Amygdala (tissue), 56 donors: ENCODE data around the gene NUCB1.
A peak's percentile ranks its signal among the peaks of the same experiment; 100 is the strongest.
"Not testable (repeated sequence)": the region's sequence is repeated elsewhere in the genome, so short reads cannot be mapped to it uniquely, and the experiment has no call there.

Experiments used
- DNase-seq, 56 donors: peaks; one replicate each; lab custom pipeline; 2025; lab: John Stamatoyannopoulos, UW

The NUCB1 gene

DNA sequence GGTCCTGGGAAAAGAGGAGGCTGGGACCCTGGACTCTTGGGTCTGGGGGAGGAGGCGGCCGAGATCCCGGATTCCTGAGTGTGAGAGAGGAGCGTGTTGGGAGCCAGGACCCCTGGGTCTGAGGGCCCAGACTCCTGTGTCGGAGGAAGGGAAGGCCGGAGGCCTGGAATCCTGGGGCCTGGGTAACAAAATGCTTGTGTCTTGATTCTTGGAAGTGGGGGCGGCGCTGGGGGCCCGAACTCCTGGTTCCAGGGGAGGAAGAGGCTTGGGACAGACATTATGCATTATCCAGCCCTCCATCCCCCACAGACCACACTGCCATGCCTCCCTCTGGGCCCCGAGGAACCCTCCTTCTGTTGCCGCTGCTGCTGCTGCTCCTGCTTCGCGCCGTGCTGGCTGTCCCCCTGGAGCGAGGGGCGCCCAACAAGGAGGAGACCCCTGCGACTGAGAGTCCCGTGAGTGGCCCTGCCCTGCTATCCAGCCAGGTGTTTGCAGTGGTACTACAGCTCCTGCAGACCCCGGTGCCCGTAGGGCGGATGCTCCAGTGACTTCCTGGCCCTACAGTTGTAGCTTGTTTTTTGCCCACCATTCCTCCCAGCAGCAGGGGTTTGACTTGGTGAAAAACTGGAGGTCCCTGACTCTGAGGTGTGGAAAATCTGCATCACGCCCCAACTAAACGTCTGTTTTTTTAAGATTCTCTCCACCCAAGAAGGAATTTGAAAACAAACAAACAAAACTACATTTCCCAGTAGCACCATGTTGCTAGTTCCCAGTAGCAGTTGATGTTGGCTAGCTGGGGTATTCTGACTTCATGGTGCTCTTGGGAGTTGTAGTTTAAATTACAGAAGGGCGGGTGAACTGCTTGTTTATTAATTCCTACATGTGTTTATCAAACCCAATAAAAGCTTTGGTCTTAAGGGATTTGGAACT lies 630 bp downstream of the NUCB1 start:
- DNase-seq = peak in 8 of 56 donors; percentile 8 to 51 (median 24)

DNA sequence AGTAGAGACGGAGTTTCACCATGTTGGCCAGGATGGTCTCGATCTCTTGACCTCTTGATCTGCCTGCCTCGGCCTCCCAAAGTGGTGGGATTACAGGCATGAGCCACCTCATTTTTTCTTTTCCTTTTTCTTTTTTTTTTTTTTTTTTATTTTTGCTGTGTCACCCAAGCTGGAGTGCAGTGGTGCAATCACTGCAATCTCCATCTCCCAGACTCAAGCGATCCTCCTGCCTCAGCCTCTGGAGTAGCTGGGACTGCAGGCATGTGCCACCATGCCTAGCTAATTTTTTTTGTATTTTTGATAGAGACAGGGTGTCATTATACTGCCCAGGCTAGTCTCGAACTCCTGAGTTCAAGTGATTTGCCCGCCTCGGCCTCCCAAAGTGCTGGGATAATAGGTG lies 2.2 kb downstream of the NUCB1 start:
- DNase-seq = not testable (repeated sequence)

DNA sequence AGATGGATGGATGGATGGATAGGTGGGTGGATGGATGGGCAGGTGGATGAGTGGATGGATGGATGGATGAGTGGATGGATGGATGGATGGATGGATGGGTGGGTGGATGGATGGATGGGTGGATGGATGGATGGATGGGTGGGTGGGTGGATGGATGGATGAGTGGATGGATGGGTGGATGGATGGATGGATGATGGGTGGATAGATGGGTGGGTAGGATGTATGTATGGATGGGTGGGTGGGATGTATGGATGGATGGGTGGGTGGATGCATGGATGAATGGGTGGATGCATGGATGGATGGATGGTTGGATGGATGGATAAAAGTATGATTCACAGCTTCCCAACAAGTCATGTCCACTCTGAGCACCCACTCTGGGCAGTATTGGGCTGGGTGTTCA lies 3.7 kb downstream of the NUCB1 start:
- DNase-seq = not testable (repeated sequence)

DNA sequence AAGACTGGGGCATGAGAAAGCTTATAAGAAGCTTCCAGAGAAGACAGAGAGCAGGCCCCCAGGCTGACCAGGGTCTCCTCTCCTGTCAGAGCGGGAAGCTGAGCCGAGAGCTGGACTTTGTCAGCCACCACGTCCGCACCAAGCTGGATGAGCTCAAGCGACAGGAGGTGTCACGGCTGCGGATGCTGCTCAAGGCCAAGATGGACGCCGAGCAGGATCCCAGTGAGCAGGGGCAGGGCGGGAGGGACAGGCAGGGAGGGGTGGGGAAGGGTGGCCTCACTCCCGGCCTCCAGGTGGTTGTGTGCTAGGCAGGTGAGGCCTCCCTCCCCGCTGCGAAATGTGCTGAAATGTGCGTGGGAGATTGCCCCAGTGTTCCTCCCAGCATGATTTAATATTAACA lies 5.6 kb downstream of the NUCB1 start:
- no peak for DNase-seq

DNA sequence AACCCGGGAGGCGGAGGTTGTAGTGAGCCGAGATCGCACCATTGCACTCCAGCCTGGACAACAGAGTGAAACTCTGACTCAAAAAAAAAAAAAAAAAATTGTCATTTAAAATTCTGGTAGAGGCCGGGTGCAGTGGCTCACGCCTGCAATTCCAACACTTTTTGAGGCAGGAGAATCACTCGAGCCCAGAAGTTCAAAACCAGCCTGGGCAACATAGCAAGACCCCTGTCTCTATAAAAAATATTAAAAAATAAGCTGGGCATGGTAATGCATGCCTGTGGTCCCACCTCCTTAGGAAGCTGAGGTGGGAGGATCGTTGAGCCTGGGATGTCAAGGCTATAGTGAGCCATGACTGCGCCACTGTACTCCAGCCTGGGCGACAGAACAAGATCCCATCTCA lies 6.2 kb downstream of the NUCB1 start:
- DNase-seq = no peak

DNA sequence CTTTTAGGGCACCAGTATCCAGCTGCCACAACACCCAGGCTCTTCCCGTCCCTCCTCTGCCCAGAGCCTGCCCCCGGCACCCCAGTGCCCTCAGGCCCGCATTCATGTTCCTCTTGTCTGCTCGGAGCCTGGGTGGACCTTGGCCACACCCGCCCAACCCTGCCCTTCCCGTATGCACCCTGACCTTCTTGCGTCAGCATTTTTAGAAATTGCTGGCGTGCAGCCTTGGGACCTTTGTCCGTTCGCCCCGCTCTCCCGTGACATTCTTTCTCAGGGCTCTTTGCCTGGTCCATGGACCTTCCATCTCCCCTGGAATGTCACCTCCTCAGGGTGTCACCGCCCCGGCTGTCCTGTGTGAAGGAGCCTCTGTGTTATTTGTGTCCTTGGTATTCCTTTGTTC lies 7.6 kb downstream of the NUCB1 start:
- no peak for DNase-seq

DNA sequence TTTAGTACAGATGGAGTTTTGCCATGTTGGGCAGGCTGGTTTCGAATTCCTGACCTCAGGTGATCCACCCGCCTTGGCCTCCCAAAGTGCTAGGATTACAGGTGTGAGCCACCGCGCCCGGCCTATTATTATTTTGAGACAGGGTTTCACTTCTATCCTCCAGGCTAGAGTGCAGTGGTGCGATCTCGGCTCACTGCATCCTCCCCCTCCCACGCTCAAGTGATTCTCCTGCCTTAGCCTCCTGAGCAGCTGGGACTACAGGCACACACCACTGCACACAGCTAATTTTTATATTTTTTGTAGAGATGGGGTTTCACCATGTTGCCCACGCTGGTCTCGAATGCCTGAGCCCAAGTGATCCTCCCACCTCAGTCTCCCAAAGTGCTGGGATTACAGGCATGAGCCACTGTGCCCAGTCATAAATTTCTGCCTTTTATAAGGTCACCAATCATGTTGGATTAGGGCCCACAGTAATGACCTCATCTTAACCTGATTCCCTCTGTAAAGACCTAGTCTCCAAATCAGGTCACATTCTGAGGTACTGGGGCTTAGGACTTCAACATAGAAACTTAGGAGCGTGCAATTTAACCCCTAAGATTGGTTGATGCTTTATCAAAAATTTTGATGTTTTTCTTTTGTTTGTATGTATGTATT lies 9.4 kb downstream of the NUCB1 start:
- DNase-seq = not testable (repeated sequence)

DNA sequence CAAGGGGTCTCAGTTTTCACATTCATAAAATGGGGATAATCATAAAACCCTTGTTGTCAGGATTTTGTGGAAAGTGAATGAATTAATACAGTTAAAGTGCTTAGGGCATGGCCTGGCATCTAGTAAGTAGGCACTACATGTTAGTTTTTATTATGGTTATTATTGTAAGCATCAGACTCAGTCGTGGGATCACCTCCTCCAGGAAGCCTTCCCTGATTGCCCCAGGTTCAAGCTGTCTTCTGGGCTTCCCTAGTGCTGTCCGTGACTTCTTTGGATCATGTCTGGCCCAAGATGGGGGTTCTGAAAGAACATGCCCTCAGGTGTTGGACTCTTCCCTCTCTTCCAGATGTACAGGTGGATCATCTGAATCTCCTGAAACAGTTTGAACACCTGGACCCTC lies 10.7 kb downstream of the NUCB1 start:
- DNase-seq = no peak

DNA sequence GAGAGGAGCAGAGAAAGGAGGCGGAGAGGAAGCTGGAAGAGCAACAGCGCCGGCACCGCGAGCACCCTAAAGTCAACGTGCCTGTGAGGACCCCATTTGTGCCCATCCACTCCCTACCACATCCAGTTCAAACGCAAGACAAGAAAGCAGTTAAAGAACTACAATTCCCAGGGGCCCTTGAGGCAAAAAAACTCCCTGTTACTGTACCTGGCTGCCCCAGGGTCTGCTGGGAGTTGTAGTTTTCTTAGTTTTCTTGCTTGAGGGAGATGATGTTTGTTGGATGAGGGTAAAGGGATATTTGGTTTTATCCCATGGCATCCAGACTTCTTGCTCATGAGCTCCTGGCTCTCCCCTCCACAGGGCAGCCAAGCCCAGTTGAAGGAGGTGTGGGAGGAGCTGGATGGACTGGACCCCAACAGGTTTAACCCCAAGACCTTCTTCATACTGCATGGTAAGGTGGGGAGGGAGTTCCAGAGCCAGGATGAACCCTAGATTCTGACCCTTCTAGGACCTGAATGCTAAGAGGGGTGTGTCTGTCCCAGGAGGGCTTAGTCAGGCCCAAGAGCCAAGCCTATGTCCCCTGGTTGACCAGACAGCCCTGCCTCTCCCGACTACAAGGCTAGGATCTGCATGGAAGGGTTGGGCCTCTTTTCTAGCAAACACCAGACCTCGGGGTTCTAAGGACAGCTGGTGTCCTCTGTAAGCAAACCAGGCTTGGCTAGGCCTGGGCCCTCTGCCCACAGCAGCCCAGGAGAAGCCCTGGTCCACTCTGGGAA lies 13.2 kb downstream of the NUCB1 start:
- no peak for DNase-seq

DNA sequence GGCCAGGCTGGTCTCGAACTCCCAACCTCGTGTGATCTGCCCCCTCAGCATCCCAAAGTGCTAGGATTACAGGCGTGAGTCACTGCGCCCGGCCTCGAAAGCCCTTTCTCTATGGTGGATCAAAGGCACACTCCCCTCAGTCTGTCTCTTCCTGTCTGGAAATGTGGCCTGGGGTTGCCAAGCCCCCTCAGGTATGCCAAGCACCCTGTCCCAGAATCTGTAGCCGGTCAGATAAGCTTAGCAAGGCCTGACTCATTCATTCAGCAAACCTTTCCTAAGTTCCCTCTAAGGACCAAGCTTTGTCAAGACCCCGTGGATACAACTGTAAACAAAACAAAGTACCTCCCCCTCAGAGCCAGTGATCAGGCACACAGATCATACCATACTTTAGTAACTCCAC lies 14.1 kb downstream of the NUCB1 start:
- no peak for DNase-seq

DNA sequence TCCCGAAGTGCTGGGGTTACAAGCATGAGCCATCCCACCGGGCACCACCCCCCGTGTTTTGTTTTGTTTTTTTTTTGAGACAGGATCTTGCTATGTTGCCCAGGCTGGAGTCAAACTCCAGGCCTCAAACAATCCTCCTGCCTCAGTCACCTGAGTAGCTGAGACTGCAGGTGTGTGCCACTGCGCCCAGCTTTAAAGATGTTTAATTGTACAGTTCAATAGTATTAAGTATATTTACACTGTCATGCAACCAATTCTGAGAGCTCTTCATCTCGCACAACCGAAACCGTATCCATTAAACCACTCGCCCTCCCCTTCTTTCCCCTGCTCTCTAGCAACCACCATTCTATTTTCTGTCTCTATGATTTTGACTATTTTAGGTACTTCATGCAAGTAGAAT lies 15.6 kb downstream of the NUCB1 start:
- no peak for DNase-seq

DNA sequence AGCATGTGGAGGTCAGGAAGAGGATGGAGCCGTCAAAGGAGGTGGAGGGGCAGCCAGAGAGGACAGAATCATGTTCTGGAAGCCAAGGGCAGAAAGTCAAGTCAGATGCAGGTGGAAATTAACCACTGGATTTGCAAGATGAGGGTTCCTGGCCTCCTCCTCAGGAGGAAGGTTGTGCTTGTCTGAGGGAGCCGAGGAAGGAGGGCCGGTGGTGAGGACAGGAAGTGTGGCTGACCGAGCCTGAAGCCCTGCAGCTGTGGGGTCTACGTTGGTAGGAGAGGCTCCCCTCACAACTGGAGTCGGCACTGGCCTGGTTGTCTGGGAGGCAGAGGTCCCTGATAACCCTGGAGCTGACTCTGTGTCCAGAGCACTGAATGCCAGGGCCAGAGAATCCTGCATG lies 18.0 kb downstream of the NUCB1 start:
- DNase-seq = no peak

DNA sequence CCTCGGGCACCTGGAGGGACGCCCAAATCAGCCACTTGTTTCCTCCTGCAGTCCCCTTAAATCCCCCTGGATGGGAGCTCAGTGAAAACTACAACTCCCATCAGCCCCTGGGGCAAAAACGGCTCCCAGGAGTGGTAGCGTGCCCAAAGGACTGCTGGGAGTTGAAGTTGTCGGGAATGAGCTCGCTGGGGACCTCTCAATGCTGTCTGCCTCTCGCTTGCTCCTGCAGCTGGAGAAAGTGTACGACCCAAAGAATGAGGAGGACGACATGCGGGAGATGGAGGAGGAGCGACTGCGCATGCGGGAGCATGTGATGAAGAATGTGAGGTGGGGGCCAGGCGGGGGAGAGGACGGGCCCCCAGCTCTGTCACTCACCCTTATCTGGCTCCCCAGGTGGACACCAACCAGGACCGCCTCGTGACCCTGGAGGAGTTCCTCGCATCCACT lies 18.7 kb downstream of the NUCB1 start:
- DNase-seq = peak in 4 of 56 donors; percentile 6 to 13 (median 8)

DNA sequence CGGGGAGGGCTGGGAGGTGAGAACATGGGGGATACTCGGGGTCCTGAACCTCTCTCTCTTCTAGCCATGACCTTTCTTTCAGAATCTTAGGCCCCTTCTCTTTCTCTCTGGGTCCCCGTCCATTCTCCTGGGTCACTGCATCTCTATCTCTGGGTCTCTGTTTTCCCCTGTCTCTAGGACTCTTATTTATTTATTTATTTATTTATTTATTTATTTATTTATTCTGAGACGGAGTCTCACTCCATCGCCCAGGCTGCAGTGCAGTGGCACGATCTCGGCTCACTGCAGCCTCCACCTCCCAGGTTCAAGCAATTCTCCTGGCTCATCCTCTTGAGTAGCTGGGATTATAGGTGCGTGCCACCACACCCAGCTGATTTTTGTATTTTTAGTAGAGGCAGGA lies 19.2 kb downstream of the NUCB1 start:
- not testable (repeated sequence) for DNase-seq

DNA sequence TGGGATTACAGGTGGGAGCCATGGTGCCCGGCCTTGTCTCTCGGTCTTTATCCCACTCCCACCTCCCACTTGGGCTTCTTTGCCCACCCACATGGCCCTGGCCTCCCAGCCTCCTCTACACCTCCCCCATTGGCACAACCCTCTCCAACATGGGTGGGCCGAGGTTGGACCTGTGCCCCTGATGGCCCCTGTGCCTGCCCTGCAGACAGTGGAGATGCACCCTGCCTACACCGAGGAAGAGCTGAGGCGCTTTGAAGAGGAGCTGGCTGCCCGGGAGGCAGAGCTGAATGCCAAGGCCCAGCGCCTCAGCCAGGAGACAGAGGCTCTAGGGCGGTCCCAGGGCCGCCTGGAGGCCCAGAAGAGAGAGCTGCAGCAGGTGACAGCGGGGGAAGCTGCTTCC lies 20.8 kb downstream of the NUCB1 start:
- DNase-seq = no peak

DNA sequence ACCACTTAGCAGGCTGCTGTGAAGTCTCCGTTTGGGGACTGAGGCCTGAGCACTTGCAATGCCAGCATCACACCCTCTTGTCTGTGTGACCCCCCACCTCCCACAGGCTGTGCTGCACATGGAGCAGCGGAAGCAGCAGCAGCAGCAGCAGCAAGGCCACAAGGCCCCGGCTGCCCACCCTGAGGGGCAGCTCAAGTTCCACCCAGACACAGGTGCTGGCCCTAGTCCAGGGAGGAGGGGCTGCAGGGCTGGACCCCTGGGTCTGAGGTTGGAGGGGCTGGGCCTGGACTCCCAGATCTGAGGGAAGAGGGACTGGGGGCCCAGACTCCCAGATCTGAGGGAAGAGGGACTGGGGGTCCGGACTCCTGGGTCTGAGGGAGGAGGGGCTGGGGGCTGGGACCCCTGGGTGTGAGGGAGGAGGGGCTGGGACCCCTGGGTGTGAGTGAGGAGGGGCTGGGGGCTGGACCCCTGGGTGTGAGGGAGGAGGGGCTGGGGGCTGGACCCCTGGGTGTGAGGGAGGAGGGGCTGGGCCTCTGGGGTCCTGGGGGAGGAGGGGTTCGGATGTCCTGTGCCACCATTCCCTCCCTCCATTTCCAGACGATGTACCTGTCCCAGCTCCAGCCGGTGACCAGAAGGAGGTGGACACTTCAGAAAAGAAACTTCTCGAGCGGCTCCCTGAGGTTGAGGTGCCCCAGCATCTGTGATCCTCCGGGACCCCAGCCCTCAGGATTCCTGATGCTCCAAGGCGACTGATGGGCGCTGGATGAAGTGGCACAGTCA lies 21.8 kb downstream of the NUCB1 start:
- DNase-seq = no peak

DNA sequence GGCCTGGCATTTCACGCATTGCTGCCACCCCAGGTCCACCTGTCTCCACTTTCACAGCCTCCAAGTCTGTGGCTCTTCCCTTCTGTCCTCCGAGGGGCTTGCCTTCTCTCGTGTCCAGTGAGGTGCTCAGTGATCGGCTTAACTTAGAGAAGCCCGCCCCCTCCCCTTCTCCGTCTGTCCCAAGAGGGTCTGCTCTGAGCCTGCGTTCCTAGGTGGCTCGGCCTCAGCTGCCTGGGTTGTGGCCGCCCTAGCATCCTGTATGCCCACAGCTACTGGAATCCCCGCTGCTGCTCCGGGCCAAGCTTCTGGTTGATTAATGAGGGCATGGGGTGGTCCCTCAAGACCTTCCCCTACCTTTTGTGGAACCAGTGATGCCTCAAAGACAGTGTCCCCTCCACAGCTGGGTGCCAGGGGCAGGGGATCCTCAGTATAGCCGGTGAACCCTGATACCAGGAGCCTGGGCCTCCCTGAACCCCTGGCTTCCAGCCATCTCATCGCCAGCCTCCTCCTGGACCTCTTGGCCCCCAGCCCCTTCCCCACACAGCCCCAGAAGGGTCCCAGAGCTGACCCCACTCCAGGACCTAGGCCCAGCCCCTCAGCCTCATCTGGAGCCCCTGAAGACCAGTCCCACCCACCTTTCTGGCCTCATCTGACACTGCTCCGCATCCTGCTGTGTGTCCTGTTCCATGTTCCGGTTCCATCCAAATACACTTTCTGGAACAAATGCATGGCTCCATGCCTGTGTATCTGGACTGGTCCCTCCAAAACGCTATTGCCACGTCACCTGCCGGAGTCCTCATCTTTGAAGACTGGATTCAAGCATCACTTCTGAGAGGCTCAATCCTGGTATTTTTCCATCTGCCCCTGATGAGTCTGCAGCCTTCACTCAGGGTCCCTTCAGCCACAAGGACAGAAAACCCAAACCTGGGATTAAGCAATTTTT lies 22.7 kb downstream of the NUCB1 start:
- DNase-seq = no peak

DNA sequence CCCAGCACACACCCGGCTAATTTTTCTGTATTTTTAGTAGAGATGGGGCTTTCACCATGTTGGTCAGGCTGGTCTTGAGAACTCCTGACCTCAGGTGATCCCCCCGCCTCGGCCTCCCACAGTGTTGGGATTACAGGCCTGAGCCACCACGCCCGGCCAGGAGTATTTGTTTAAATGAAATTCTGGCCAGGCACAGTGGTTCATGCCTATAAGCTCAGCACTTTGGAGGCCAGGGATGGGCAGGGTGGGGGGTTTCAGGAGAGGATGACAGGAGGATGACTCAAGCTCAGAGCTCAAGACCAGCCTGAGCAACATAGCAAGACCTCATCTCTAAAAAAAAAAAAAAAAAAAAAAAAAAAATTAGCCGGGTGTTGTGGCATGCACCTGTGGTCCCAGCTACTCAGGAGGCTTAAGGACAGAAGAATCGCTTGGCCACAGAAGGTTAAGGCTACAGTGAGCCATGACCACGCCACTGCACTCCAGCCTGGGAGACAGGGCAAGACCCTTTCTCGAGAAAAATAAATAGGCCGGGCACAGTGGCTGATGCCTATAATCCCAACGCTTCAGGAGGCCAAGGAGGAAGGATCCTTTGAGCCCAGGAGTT lies 25.2 kb downstream of the NUCB1 start:
- DNase-seq = no peak

DNA sequence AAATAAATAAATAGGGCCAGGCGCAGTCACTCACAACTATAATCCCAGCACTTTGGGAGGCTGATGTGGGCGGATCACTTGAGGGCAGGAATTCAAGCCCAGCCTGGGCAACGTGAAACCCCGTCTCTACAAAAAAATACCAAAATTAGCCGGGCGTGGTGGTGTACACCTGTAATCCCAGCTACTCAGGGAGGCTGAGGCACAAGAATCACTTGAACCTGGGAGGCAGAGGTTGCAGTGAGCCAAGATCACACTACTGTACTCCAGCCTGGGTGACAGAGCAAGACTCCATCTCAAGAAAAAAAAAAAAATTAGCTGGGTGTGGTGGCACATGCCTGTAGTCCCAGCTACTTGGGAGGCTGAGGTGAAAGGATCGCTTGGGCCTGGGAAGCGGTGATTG lies 25.8 kb downstream of the NUCB1 start:
- not testable (repeated sequence) for DNase-seq
